ENCODE measurements around the gene ZBTB20. TPM values are rescaled to one million over a fixed set of nuclear protein-coding genes. Genes with fewer than 3 reads are reported as not detected.
A peak's percentile ranks its signal among the peaks of the same experiment; 100 is the strongest.

ZBTB20 gene
- total RNA-seq, 1 donor from 2014 or later: 66.4 TPM

DNA sequence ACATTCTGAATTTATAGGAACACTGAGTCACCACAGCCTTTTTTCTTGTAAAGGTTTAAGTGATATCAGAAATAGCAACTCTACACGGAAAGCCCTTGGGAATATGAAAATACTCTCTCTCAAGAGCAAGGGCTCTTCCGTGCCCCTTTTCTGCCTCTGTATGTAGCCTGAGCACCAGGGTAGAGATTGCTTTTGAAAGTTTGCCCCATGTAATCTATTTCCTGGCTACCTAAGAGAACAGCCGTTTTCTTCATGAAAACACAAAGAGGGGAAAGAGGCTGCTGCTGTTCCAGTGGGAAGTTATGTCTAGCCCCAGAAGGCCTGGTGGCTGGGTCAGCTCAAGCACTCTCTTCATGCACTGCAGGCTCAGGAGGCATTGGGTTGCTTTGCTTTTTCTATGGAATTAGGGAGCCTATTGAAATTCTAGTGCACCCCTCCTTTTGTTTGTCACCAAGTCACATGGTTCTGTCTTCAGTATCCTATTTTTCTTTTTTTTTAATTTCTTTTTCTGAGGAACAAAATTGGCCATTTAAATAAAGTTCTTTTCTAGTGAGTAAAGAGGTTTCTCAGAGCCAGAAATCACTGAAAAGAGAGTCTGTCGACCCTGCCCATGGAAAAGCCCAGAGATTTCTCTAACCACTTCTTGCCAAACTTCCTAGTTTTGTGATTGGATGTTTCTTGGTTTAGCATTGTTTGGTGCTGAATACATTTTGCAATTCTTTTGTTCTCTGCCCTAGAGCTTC, 813.7 kb downstream of the ZBTB20 start:
- no peak overlapping the region for H3K27ac ChIP-seq
- intact Hi-C loops (cut with DNase I): no loop called here
- ATAC-seq: no peak

DNA sequence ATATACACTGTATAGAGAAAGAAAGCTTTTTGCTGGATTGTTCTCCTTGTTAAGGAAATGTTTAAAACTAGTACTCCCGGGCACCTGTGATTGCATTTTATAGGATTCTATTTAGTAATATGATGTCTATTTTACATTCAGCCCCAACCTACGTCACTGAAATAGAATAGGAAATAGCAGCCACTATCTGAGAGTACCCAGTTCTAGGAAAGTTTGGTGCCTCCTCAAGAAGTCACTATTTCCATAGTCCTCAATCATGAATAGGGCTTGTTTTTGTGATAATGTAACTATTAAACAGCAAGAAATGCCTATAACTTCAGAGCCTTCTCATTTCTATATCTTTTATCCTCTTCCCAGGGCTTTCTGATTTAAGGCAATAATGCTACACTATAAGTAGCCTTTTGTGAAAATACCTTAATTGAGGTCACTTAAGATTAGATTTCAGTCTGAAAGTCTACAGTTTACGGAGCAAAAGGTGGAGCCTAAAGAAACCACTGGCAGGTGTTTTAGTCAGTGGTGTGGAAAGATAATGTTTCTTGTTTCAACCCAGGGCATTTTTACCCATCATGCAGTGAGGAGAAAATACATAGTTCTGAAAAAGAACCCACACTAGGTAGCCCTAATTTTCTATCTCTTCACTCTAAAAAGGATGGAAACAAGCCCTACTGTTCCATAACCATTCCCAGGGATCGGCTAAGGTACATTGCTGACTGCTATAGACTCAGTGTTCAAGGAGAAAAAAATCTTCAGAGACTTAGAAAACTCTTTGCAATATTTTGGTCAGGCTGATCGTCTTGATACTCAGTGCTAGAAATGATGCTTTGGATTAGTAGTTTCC, 814.5 kb downstream of the ZBTB20 start:
- no peak overlapping the region for H3K4me3 ChIP-seq
- no peaks in the 10 kb centered on the region for H3K9me3 ChIP-seq
- H3K27me3 ChIP-seq (ENCODE audit: low read depth): no peaks in the 10 kb centered on the region
- no peak overlapping the region for H3K27ac ChIP-seq
- DNase-seq (no peak), ATAC-seq (no peak)
- no peak for TF ChIP-seq CTCF (IDR thresholded peaks at IDR 0.05)
- intact Hi-C loops (cut with DNase I): no loop called here
- H3K36me3 ChIP-seq: peaks cover 2% of the 10 kb centered on the region
- H3K4me1 ChIP-seq: no peaks in the 10 kb centered on the region

More for the DNA sequence above, 813.7 kb downstream of the ZBTB20 start:
- H3K4me1 ChIP-seq: no peaks in the 10 kb centered on the region
- no peak for TF ChIP-seq CTCF (IDR thresholded peaks at IDR 0.05)
- no peaks in the 10 kb centered on the region for H3K27me3 ChIP-seq (ENCODE audit: low read depth)
- H3K36me3 ChIP-seq: peaks cover 9% of the 10 kb centered on the region
- H3K4me3 ChIP-seq: no peak overlapping the region
- H3K9me3 ChIP-seq: no peaks in the 10 kb centered on the region
- no peak for DNase-seq

DNA sequence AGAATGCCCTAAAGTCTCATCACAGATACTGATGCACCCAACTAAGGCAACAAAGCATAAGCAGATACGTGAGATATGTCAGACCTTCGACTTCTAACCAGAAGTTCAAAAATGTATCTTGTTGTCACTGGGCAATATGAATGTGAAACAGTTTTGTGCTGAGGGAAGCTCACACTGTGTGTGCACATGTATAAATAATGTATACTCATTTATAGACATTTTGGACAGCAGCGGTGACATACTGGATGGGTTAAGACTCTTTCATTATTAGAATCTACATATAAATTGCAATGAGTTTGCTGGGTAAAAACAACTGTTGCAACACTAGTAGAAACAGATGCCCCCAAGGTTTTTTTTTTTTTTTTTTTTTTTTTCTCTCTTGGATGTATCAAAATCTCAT, 815.4 kb downstream of the ZBTB20 start:
- TF ChIP-seq CTCF (IDR thresholded peaks at IDR 0.05): no peak
- ATAC-seq: no peak

DNA sequence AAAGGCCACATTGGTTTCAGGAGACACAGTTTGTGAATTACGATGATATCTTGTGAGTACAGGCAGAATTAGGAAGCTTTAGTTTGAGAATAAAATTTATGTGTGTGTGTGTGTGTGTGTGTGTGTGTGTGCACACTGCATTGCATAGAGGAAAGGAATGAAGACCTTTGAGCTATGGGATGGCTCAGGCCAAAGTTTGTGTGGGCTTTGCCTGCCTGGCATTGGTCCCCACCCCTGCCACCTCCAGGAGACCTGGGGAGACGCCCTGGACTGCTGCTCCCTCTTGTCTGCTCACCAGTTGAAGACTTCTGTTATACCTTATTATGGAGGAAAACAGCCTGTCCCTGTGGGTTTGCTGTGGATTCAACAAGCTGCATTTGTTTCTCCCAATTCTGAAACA, 816.1 kb downstream of the ZBTB20 start:
- DNase-seq: no peak
- Histone ChIP-seq H3K9me3 (no peaks in the 10 kb centered on the region), H3K36me3 (no peaks in the 10 kb centered on the region), H3K4me3 (no peak overlapping the region), H3K4me1 (no peaks in the 10 kb centered on the region), H3K27ac (no peak overlapping the region), H3K27me3 (ENCODE audit: low read depth) (no peaks in the 10 kb centered on the region)
- TF ChIP-seq CTCF (IDR thresholded peaks at IDR 0.05): no peak
- ATAC-seq: peak in 1 of 2 donors; percentile 27
- intact Hi-C loops (cut with DNase I): no loop called here

More for the DNA sequence above, 815.4 kb downstream of the ZBTB20 start:
- Histone ChIP-seq H3K9me3 (no peaks in the 10 kb centered on the region), H3K27me3 (ENCODE audit: low read depth) (no peaks in the 10 kb centered on the region), H3K36me3 (no peaks in the 10 kb centered on the region), H3K4me3 (no peak overlapping the region), H3K27ac (no peak overlapping the region), H3K4me1 (no peaks in the 10 kb centered on the region)
- intact Hi-C loops (cut with DNase I): no loop called here
- DNase-seq: no peak

GRCh38 chr3:114329823-114330222, 817.3 kb downstream of the ZBTB20 start:
- H3K27ac ChIP-seq: no peak overlapping the region
- ATAC-seq (no peak), DNase-seq (no peak)
- no peak overlapping the region for H3K4me3 ChIP-seq
- intact Hi-C loops (cut with DNase I): no loop called here
- no peaks in the 10 kb centered on the region for H3K9me3 ChIP-seq
- H3K36me3 ChIP-seq: no peaks in the 10 kb centered on the region
- no peaks in the 10 kb centered on the region for H3K4me1 ChIP-seq
- no peaks in the 10 kb centered on the region for H3K27me3 ChIP-seq (ENCODE audit: low read depth)
- TF ChIP-seq CTCF (IDR thresholded peaks at IDR 0.05): no peak
